C4-2B (cell line): ENCODE results near the gene IL17RB.

Source experiments
- H3K27ac ChIP-seq: fragments of 450-650 bp; 2 replicates; pipeline ENCODE4 v1.5.1; 2017
- CTCF ChIP-seq: fragments of 450-650 bp; conservative IDR thresholded peaks from 2 replicates; pipeline ENCODE4 v1.5.1; 2017; ENCODE audit warnings: mild to moderate bottlenecking
- ZFX ChIP-seq: fragments of 450-650 bp; IDR thresholded peaks from 2 replicates; pipeline ENCODE4 v1.6.1; 2017

Gene IL17RB

GRCh38 chr3:53824795-53825194 lies 21.6 kb upstream of the IL17RB start:
- no peak overlapping the region for H3K27ac ChIP-seq
- TF ChIP-seq CTCF: no peak
- TF ChIP-seq ZFX: no peak

DNA sequence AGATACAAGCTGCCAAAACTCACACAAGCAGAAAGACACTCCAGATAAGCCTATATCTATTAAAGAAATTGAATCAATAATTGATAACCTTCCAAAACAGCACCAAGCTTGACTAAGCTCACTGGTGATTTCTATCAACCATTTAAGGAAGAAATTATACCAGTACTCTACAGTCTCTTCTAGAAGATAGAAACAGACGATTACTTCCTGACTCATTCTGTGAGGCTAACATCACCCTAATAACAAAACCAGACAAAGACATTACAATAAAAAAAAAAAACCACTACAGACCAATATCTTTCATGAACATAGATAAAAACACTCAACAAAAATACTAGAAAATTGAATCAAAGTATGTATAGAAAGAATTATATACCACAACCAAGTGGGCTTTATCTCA lies 20.3 kb upstream of the IL17RB start:
- no peak overlapping the region for H3K27ac ChIP-seq
- no peak for TF ChIP-seq CTCF
- TF ChIP-seq ZFX: no peak

- H3K27ac ChIP-seq: no peak overlapping the region
- no peak for TF ChIP-seq ZFX
- no peak for TF ChIP-seq CTCF
These were observed 17.8 kb upstream of the IL17RB start for GRCh38 chr3:53828581-53828980.

- H3K27ac ChIP-seq: peak overlapping the region; percentile 53; the same call in 1 of the 2 replicates
- TF ChIP-seq ZFX: no peak
- TF ChIP-seq CTCF: no peak
These were observed 16.8 kb upstream of the IL17RB start for GRCh38 chr3:53829605-53830004.

- no peak overlapping the region for H3K27ac ChIP-seq
- no peak for TF ChIP-seq ZFX
- no peak for TF ChIP-seq CTCF
These were observed 15.4 kb upstream of the IL17RB start for GRCh38 chr3:53830944-53831343.

DNA sequence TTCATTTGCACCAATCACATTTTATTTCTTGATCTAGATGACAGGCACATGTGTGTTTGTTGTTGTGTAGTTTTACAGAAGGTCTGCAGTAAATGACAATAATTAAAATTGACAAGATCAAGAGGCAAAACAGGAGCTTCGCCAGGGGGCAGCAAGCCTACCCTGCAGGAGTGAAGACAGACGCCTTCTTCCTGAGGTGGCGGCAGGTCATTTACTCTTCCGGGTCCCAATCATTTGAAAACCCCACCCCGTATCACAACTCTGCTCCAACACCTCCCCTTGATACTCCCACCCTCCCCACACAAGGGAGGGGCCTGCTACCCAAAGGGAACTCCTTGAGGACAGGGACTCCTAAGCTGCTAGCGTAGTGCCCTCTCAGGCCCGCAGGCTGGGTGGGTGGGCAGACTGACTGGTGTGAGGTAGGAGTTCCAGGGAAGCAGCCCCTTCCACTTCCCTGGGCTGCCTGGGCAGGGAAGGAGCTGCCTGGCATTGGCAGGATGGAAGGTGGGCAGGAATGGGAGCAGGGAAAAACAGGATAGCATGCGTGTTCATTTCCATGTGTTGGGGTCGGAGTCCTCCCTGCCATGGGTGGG lies 13.2 kb upstream of the IL17RB start:
- TF ChIP-seq ZFX (no peak), CTCF (no peak)

DNA sequence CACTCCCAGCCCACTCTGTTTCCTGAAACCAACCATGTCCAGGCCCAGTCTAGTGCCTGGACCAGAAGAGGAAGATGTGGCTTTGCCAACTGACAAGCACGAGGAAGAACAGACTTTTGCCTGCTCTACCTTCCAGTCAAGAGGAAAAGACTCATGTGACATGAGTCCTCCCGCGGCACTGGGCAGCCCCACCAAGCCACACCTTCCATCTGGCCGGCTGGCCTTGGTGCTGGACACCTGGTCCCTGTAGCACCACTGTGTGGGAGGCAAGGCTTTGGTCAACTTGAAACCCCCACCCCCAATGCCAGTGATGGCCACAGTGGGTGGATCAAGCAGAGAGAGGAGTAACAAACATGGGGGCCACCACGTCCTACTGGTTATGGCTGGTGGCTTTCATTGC lies 12.7 kb upstream of the IL17RB start:
- H3K27ac ChIP-seq: no peak overlapping the region
- TF ChIP-seq CTCF (no peak), ZFX (no peak)

More for the DNA sequence above, 13.2 kb upstream of the IL17RB start:
- no peak overlapping the region for H3K27ac ChIP-seq
